Measurements from ENCODE around the gene B3GAT1.
A peak's percentile ranks its signal among the peaks of the same experiment; 100 is the strongest.
"Not testable (repeated sequence)": the region's sequence is repeated elsewhere in the genome, so short reads cannot be mapped to it uniquely, and the experiment has no call there.

B3GAT1 gene

GRCh38 chr11:134412203-134413042 is at the start of gene B3GAT1:
Gene B3GAT1, minus strand, starts transcription at chr11:134412242. Its CDS starts 24,583 bp downstream, at chr11:134387659.
- in situ Hi-C loops (cut with HindIII; ENCODE audit: low pct_ligation_motif_present, low sequenced_read_pairs) = no loop called here
- Histone ChIP-seq H3K27me3 (replicated peaks) (peaks cover 35% of the 10 kb centered on the region), H3K4me3 (ENCODE audit: low read depth, low read length) (peak within 1 kb of the TSS; percentile 17), H3K36me3 (replicated peaks) (no peaks in the 10 kb centered on the region), H3K27ac (no peak within 1 kb of the TSS)
- TF ChIP-seq, protein P1, sequence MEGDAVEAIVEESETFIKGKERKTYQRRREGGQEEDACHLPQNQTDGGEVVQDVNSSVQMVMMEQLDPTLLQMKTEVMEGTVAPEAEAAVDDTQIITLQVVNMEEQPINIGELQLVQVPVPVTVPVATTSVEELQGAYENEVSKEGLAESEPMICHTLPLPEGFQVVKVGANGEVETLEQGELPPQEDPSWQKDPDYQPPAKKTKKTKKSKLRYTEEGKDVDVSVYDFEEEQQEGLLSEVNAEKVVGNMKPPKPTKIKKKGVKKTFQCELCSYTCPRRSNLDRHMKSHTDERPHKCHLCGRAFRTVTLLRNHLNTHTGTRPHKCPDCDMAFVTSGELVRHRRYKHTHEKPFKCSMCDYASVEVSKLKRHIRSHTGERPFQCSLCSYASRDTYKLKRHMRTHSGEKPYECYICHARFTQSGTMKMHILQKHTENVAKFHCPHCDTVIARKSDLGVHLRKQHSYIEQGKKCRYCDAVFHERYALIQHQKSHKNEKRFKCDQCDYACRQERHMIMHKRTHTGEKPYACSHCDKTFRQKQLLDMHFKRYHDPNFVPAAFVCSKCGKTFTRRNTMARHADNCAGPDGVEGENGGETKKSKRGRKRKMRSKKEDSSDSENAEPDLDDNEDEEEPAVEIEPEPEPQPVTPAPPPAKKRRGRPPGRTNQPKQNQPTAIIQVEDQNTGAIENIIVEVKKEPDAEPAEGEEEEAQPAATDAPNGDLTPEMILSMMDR (IDR thresholded peaks at IDR 0.05; ENCODE audit: low read depth, low read length, missing control alignments) = no peak
- no peak for DNase-seq

DNA sequence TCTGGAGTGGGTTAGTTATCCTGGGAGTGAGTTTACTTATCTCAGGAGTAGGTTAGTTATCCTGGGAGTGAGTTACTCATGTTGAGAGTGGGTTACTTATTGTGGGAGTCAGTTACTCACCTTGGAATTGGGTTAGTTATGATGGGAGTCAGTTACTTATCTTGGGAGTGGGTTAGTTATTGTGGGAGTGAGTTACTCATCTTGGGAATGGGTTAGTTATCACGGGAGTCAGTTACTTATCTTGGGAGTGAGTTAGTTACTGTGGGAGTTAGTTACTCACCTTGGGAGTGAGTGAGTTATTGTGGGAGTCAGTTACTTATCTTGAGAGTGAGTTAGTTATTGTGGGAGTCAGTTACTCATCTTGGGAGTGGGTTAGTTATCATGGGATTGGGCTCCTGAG is 49.6 kb upstream of the B3GAT1 start:
- Histone ChIP-seq H3K36me3 (replicated peaks) (no peaks in the 10 kb centered on the region), H3K4me3 (ENCODE audit: low read depth, low read length) (no peak overlapping the region), H3K27ac (no peak overlapping the region), H3K27me3 (replicated peaks) (no peaks in the 10 kb centered on the region)
- no peak for DNase-seq
- TF ChIP-seq, protein P1 (IDR thresholded peaks at IDR 0.05; ENCODE audit: low read depth, low read length, missing control alignments) = no peak
- in situ Hi-C loops (cut with HindIII; ENCODE audit: low pct_ligation_motif_present, low sequenced_read_pairs) = no loop called here

DNA sequence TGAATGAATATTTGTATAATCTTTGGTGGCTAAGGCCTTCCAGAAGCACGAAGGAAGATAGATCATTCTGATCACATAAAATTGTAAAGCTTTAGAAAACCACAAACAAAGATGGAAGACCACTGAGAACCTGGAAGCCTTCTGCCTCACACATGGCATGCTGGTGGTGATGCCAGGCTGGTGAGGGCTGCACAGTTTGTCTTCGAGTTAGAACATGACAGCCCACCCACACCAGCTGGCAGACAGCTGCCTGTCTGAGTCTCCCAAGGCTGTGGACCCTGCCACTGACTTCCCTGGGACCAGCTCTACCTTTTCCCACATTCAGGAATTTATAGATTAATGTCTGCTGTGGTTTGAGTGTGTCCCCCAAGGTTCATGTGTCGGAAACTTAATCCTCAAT is 48.8 kb upstream of the B3GAT1 start:
- H3K36me3 ChIP-seq (replicated peaks) = no peaks in the 10 kb centered on the region
- in situ Hi-C loops (cut with HindIII; ENCODE audit: low pct_ligation_motif_present, low sequenced_read_pairs) = no loop called here
- DNase-seq = no peak
- H3K27me3 ChIP-seq (replicated peaks) = no peaks in the 10 kb centered on the region
- no peak overlapping the region for H3K4me3 ChIP-seq (ENCODE audit: low read depth, low read length)
- TF ChIP-seq, protein P1 (IDR thresholded peaks at IDR 0.05; ENCODE audit: low read depth, low read length, missing control alignments) = no peak
- no peak overlapping the region for H3K27ac ChIP-seq

GRCh38 chr11:134460062-134460561 is 48.1 kb upstream of the B3GAT1 start:
- Histone ChIP-seq H3K27ac (no peak overlapping the region), H3K4me3 (ENCODE audit: low read depth, low read length) (no peak overlapping the region), H3K36me3 (replicated peaks) (no peaks in the 10 kb centered on the region), H3K27me3 (replicated peaks) (no peaks in the 10 kb centered on the region)
- in situ Hi-C loops (cut with HindIII; ENCODE audit: low pct_ligation_motif_present, low sequenced_read_pairs) = no loop called here
- no peak for DNase-seq
- TF ChIP-seq, protein P1 (IDR thresholded peaks at IDR 0.05; ENCODE audit: low read depth, low read length, missing control alignments) = no peak

DNA sequence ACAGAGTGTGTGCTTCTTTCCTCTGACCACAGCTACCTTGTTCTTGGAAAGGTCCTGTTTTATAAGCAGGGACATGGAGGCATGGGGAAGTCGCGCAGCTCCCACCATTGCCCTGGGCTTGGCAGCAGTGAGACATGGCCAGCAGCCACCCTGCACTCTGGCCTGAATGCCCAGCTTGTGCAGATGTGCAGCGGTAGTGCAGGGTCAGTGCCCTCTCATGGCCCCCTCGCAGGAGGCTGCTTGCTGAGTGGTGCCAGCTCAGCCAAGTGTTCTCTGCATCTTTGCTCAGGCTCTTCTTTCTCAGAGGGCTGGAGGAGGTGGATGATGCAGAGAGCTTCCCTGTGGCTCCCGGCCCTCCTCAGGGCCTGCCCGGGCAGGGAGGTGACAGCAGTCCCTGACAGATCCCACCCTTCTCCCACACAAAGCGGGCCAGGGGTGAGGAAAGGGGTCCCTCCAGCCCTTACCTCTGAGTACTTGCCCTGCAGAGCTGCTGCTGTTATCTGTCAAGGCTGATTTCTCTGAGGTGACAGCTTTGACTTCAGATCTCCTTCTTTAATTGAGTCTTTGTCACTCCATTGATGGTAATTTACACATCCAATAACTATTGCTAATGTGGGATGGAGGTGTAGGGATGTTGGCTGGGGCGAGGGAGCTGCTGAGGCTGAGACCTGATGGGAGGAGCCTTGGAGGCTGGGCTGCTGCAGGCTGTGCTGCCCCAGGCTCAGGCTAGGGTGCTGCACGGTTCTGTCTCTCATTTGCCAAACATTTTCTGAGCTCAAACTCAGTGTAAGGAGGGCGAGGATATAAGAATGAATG is 47.4 kb upstream of the B3GAT1 start:
- TF ChIP-seq, protein P1 (IDR thresholded peaks at IDR 0.05; ENCODE audit: low read depth, low read length, missing control alignments) = no peak
- in situ Hi-C loops (cut with HindIII; ENCODE audit: low pct_ligation_motif_present, low sequenced_read_pairs) = no loop called here
- Histone ChIP-seq H3K36me3 (replicated peaks) (no peaks in the 10 kb centered on the region), H3K27ac (no peak overlapping the region), H3K27me3 (replicated peaks) (no peaks in the 10 kb centered on the region), H3K4me3 (ENCODE audit: low read depth, low read length) (no peak overlapping the region)
- DNase-seq = no peak

- H3K4me3 ChIP-seq (ENCODE audit: low read depth, low read length); H3K27me3 ChIP-seq (replicated peaks); in situ Hi-C loops (cut with HindIII; ENCODE audit: low pct_ligation_motif_present, low sequenced_read_pairs); DNase-seq; H3K36me3 ChIP-seq (replicated peaks); H3K27ac ChIP-seq: not testable (repeated sequence)
Measured at GRCh38 chr11:134457411-134458007, 45.5 kb upstream of the B3GAT1 start.
